ENCODE data around the gene ADAMTS17. TPM values are rescaled to one million over a fixed set of nuclear protein-coding genes. Genes with fewer than 3 reads are reported as not detected.

Gene ADAMTS17
- total and polyA plus RNA-seq, 9 of the 15 experiments (the other 6 are each of a cell fraction or from before 2014, with no cell fraction given) = 0.01 to 0.14 (median 0.07) TPM; not detected in 6

DNA sequence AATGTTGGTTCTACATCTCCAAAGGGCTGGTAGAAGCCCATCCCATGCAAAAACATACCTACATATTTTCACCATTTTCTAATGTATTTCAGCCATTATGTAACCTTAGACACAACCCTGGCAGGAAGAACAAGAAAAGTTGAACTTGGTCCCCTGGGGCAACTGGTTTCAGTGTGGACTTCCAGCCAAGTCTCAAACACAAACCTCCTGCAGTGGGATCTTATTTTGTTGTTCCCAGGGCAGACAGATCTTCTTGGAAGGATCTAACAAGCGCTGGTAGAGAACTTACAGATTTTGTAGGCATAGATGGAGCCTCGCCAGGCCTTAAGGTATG lies 96.3 kb downstream of the ADAMTS17 start:
- FAIRE-seq = no peak

More for the DNA sequence above, 96.3 kb downstream of the ADAMTS17 start:
- no TSS peak for BruUV-seq (replicated peaks)
- Histone ChIP-seq H2AFZ (ENCODE audit: low read depth, low read length) (no peak overlapping the region), H3K9ac (ENCODE audit: insufficient read depth in 1 of 2, low read depth in 2 of 2, low read length in 2 of 2) (no peak overlapping the region), H3K27me3 (ENCODE audit: control insufficient read depth in 2 of 2, insufficient read depth in 2 of 2, low read length in 2 of 2) (peaks cover 0 to 10% of the 10 kb centered on the region in 2 experiments; a peak in 3 of 5 replicates), H3K4me1 (replicated peaks in 1 of 2; ENCODE audit: control insufficient read depth in 2 of 2, insufficient read depth in 2 of 2, low read length in 2 of 2) (peaks cover 8 to 11% of the 10 kb centered on the region in 2 experiments; a peak in 3 of 5 replicates), H3K4me3 (no peak overlapping the region), H3K4me2 (ENCODE audit: insufficient read depth, low read length) (no peak overlapping the region), H3K9me1 (ENCODE audit: control insufficient read depth, insufficient read depth, low read length) (no peaks in the 10 kb centered on the region), H3K9me3 (replicated peaks; ENCODE audit: control insufficient read depth, insufficient read depth, low read depth, low read length) (no peaks in the 10 kb centered on the region), H3K27ac (ENCODE audit: extremely low read depth, low read depth, low read length) (no peak overlapping the region), H3K36me3 (ENCODE audit: control insufficient read depth, insufficient read depth, low read length) (no peaks in the 10 kb centered on the region), H4K20me1 (replicated peaks; ENCODE audit: control insufficient read depth, insufficient read depth, low read length) (no peaks in the 10 kb centered on the region), H3K79me2 (ENCODE audit: control insufficient read depth, insufficient read depth, low read length) (no peaks in the 10 kb centered on the region)
- TF ChIP-seq RAD21 (CRISPR knock-in tag; conservative IDR thresholded peaks at IDR 0.05 in 1 of 2, IDR thresholded peaks at IDR 0.05 in 1 of 2) (no peak), CBX1 (IDR thresholded peaks at IDR 0.05; ENCODE audit: low read depth) (no peak), POLR3G (IDR thresholded peaks at IDR 0.05; ENCODE audit: extremely low read depth, insufficient read length, insufficient replicate concordance) (no peak), FOS (IDR thresholded peaks at IDR 0.05; ENCODE audit: extremely low read depth, insufficient read length) (no peak), HEY1 (CRISPR knock-in tag; IDR thresholded peaks at IDR 0.05; ENCODE audit: borderline replicate concordance) (no peak), E2F4 (CRISPR knock-in tag; IDR thresholded peaks at IDR 0.05; ENCODE audit: low read depth) (no peak), KHSRP (IDR thresholded peaks at IDR 0.05) (no peak), TSC22D4 (tag; IDR thresholded peaks at IDR 0.05) (no peak), DIDO1 (tag; IDR thresholded peaks at IDR 0.05; ENCODE audit: low read depth) (no peak), SNAPC5 (CRISPR knock-in tag; IDR thresholded peaks at IDR 0.05) (no peak), ZC3H4 (CRISPR knock-in tag; IDR thresholded peaks at IDR 0.05; ENCODE audit: borderline replicate concordance) (no peak)
- TF ChIP-seq, protein P1, sequence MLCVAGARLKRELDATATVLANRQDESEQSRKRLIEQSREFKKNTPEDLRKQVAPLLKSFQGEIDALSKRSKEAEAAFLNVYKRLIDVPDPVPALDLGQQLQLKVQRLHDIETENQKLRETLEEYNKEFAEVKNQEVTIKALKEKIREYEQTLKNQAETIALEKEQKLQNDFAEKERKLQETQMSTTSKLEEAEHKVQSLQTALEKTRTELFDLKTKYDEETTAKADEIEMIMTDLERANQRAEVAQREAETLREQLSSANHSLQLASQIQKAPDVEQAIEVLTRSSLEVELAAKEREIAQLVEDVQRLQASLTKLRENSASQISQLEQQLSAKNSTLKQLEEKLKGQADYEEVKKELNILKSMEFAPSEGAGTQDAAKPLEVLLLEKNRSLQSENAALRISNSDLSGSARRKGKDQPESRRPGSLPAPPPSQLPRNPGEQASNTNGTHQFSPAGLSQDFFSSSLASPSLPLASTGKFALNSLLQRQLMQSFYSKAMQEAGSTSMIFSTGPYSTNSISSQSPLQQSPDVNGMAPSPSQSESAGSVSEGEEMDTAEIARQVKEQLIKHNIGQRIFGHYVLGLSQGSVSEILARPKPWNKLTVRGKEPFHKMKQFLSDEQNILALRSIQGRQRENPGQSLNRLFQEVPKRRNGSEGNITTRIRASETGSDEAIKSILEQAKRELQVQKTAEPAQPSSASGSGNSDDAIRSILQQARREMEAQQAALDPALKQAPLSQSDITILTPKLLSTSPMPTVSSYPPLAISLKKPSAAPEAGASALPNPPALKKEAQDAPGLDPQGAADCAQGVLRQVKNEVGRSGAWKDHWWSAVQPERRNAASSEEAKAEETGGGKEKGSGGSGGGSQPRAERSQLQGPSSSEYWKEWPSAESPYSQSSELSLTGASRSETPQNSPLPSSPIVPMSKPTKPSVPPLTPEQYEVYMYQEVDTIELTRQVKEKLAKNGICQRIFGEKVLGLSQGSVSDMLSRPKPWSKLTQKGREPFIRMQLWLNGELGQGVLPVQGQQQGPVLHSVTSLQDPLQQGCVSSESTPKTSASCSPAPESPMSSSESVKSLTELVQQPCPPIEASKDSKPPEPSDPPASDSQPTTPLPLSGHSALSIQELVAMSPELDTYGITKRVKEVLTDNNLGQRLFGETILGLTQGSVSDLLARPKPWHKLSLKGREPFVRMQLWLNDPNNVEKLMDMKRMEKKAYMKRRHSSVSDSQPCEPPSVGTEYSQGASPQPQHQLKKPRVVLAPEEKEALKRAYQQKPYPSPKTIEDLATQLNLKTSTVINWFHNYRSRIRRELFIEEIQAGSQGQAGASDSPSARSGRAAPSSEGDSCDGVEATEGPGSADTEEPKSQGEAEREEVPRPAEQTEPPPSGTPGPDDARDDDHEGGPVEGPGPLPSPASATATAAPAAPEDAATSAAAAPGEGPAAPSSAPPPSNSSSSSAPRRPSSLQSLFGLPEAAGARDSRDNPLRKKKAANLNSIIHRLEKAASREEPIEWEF (CRISPR knock-in tag; IDR thresholded peaks at IDR 0.05) = no peak
- TF ChIP-seq, protein P2, sequence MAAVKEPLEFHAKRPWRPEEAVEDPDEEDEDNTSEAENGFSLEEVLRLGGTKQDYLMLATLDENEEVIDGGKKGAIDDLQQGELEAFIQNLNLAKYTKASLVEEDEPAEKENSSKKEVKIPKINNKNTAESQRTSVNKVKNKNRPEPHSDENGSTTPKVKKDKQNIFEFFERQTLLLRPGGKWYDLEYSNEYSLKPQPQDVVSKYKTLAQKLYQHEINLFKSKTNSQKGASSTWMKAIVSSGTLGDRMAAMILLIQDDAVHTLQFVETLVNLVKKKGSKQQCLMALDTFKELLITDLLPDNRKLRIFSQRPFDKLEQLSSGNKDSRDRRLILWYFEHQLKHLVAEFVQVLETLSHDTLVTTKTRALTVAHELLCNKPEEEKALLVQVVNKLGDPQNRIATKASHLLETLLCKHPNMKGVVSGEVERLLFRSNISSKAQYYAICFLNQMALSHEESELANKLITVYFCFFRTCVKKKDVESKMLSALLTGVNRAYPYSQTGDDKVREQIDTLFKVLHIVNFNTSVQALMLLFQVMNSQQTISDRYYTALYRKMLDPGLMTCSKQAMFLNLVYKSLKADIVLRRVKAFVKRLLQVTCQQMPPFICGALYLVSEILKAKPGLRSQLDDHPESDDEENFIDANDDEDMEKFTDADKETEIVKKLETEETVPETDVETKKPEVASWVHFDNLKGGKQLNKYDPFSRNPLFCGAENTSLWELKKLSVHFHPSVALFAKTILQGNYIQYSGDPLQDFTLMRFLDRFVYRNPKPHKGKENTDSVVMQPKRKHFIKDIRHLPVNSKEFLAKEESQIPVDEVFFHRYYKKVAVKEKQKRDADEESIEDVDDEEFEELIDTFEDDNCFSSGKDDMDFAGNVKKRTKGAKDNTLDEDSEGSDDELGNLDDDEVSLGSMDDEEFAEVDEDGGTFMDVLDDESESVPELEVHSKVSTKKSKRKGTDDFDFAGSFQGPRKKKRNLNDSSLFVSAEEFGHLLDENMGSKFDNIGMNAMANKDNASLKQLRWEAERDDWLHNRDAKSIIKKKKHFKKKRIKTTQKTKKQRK (IDR thresholded peaks at IDR 0.05; ENCODE audit: borderline replicate concordance, low read depth, low read length) = no peak
- DNase-seq (ENCODE audit: extremely low read depth in 1 of 4, low spot score in 3 of 4) (no peak), ATAC-seq (no peak)
- ChIA-PET CTCF (ENCODE audit: low intra/inter-chr PET ratio) (no interaction called here), POLR2A (no interaction called here)
- intact Hi-C loops (cut with micrococcal nuclease) (no loop called here), in situ Hi-C loops (cut with MboI) (no loop called here)
- 0% methylated on average over 2 of the region's 2 CpGs for WGBS (ENCODE audit: insufficient coverage, low coverage, missing lambda C conversion rate)
